OCI-LY1 (cell line): ENCODE data around the gene FAAP100.

Experiments used
- H2AFZ ChIP-seq: fragments of 200-600 bp; sonication (generic), shearing (Covaris generic); 2 replicates; pipeline ENCODE4 v1.6.0; 2014; ENCODE audit warnings: antibody characterized with exemption, mild to moderate bottlenecking, low read length
- H3F3A ChIP-seq: fragments of 200-600 bp; sonication (generic), shearing (Covaris generic); 2 replicates; pipeline ENCODE4 v1.6.0; 2014; ENCODE audit warnings: mild to moderate bottlenecking, antibody characterized with exemption, low read length, moderate library complexity; ENCODE audit not compliant: insufficient read depth
- H3K27ac ChIP-seq: fragments of 200-600 bp; sonication (generic); 2 replicates; pipeline ENCODE4 v1.5.1; 2014; ENCODE audit warnings: low read length, mixed run types, mild to moderate bottlenecking, low read depth; ENCODE audit not compliant: poor library complexity, severe bottlenecking
- H3K27me3 ChIP-seq: fragments of 200-600 bp; sonication (generic); 2 replicates; pipeline ENCODE4 v1.6.0; 2014; ENCODE audit warnings: antibody characterized with exemption, mild to moderate bottlenecking, low read length, moderate library complexity; ENCODE audit not compliant: insufficient read depth
- H3K36me3 ChIP-seq: fragments of 200-600 bp; sonication (generic); 2 replicates; pipeline ENCODE4 v1.6.1; 2014; ENCODE audit warnings: mild to moderate bottlenecking, antibody characterized with exemption, low read length, moderate library complexity, mixed read lengths; ENCODE audit not compliant: insufficient read depth
- H3K4me1 ChIP-seq: fragments of 200-600 bp; sonication (generic); 2 replicates; pipeline ENCODE4 v1.5.1; 2014; ENCODE audit warnings: mild to moderate bottlenecking, low read length, moderate library complexity; ENCODE audit not compliant: insufficient read depth, severe bottlenecking
- H3K4me2 ChIP-seq: fragments of 200-600 bp; sonication (generic), shearing (Covaris generic); 2 replicates; pipeline ENCODE4 v1.6.1; 2014; ENCODE audit warnings: low read length
- H3K4me3 ChIP-seq: fragments of 200-600 bp; sonication (generic); 2 replicates; pipeline ENCODE4 v1.5.1; 2014; ENCODE audit warnings: low read length, low read depth, mild to moderate bottlenecking, mixed read lengths; ENCODE audit not compliant: poor library complexity, severe bottlenecking
- H3K79me2 ChIP-seq: fragments of 200-600 bp; shearing (Covaris generic); 2 replicates; pipeline ENCODE4 v1.6.1; 2016; ENCODE audit warnings: mixed run types, low read length, mixed read lengths; ENCODE audit not compliant: insufficient read depth
- H3K9ac ChIP-seq: fragments of 200-600 bp; sonication (generic), shearing (Covaris generic); 2 replicates; pipeline ENCODE4 v1.6.1; 2014; ENCODE audit warnings: mild to moderate bottlenecking, low read length, mixed read lengths
- H3K9me2 ChIP-seq: fragments of 200-600 bp; sonication (generic), shearing (Covaris generic); 2 replicates; pipeline ENCODE4 v1.6.1; 2014; ENCODE audit warnings: low read depth, mild to moderate bottlenecking, low read length, mixed read lengths
- H3K9me3 ChIP-seq: fragments of 200-600 bp; shearing (Covaris generic); 2 replicates; pipeline ENCODE4 v1.6.1; 2014; ENCODE audit warnings: low read length, mixed read lengths
- H4K20me1 ChIP-seq: fragments of 200-600 bp; sonication (generic), shearing (Covaris generic); 2 replicates; pipeline ENCODE4 v1.6.0; 2016; ENCODE audit warnings: mild to moderate bottlenecking, low read length; ENCODE audit not compliant: insufficient read depth
- EZH2 ChIP-seq: fragments of 200-600 bp; sonication (generic), shearing (Covaris generic); IDR thresholded peaks from 2 replicates; pipeline ENCODE4 v1.8.0; 2017; ENCODE audit warnings: borderline replicate concordance, mixed run types, mild to moderate bottlenecking, antibody characterized with exemption, low read length, moderate library complexity, mixed read lengths
- TF ChIP-seq, protein P1 (sequence below): fragments of 200-600 bp; sonication (generic), shearing (Covaris generic); IDR thresholded peaks from 2 replicates; pipeline ENCODE4 v1.5.1; 2017; ENCODE audit warnings: mild to moderate bottlenecking, antibody characterized with exemption, low read length, moderate library complexity, mixed read lengths

Gene FAAP100

DNA sequence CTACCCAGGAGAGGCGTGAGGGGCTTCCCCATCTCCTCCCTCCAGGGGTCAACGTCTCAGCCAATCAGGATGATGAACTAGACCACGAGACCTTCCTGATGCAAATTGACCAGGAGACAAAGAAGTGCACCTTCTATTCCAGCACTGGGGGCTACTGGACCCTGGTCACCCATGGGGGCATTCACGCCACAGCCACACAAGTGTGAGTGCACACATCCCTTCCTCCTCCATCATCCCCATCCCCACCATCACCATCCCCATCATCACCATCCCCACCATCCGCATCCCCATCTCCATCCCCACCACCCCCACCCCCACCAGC lies 17.2 kb downstream of the FAAP100 start:
- no peak for TF ChIP-seq EZH2
- TF ChIP-seq, protein P1, sequence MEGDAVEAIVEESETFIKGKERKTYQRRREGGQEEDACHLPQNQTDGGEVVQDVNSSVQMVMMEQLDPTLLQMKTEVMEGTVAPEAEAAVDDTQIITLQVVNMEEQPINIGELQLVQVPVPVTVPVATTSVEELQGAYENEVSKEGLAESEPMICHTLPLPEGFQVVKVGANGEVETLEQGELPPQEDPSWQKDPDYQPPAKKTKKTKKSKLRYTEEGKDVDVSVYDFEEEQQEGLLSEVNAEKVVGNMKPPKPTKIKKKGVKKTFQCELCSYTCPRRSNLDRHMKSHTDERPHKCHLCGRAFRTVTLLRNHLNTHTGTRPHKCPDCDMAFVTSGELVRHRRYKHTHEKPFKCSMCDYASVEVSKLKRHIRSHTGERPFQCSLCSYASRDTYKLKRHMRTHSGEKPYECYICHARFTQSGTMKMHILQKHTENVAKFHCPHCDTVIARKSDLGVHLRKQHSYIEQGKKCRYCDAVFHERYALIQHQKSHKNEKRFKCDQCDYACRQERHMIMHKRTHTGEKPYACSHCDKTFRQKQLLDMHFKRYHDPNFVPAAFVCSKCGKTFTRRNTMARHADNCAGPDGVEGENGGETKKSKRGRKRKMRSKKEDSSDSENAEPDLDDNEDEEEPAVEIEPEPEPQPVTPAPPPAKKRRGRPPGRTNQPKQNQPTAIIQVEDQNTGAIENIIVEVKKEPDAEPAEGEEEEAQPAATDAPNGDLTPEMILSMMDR: no peak
- Histone ChIP-seq H3K9me3 (no peaks in the 10 kb centered on the region), H3K4me3 (no peak overlapping the region), H3F3A (no peaks in the 10 kb centered on the region), H2AFZ (no peak overlapping the region), H3K36me3 (peaks cover 12% of the 10 kb centered on the region; the same call in 1 of the 2 replicates), H3K79me2 (no peaks in the 10 kb centered on the region), H3K4me2 (no peak overlapping the region), H3K9ac (no peak overlapping the region), H3K27me3 (no peaks in the 10 kb centered on the region), H3K27ac (no peak overlapping the region), H3K9me2 (no peaks in the 10 kb centered on the region), H3K4me1 (peaks cover 4% of the 10 kb centered on the region), H4K20me1 (no peaks in the 10 kb centered on the region)

DNA sequence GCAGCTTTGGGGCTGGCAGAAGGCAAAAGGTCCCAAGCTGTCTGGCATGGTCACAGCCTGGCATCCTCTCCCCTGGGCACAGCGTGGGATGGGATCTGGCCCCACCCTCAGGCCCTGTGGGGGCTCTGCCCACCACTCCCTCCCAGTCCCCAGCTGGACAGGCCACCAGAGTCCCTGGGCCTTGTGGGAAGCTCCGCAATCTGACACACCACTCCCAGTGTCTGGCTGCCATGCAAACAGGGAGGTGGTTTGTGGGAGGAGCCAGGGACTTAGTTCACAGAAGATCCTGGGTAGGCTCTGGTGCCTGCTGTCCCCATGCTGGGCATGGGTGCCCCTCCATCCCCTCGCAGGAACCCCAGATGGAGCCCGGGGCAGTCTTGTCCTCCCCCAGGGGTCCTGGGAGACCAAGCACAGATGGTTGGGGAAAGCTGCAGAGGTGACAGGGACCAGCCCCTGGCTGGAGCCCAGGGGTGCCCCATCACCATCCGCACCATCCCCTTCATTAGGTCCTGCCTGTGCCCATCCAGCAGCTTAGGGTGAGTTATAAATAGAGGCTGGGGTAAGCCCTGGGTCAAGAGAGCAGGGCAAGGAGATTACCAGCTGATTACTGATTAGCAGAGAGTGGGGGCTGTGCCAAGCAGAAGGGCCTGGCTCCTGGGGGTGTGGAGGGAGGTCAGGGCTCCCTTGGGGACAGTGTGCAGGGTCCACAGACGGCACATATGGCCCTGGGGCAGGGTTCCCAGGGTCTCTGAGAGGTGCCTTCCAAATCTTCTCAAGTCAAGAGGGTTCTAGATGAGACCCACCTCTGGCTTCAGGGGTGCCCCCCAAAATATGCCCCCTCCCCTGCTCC lies 17.8 kb downstream of the FAAP100 start:
- peaks cover 7% of the 10 kb centered on the region; the same call in 1 of the 2 replicates for H3K36me3 ChIP-seq
- peaks cover 4% of the 10 kb centered on the region for H3K4me1 ChIP-seq
- H3K27me3 ChIP-seq: peaks cover under 1% of the 10 kb centered on the region; the same call in 1 of the 2 replicates
- TF ChIP-seq, protein P1: no peak
- TF ChIP-seq EZH2: no peak
- no peak overlapping the region for H3K27ac ChIP-seq
- H4K20me1 ChIP-seq: no peaks in the 10 kb centered on the region
- H3K9me2 ChIP-seq: no peaks in the 10 kb centered on the region
- no peaks in the 10 kb centered on the region for H3K9me3 ChIP-seq
- H3K79me2 ChIP-seq: no peaks in the 10 kb centered on the region
- H2AFZ ChIP-seq: no peak overlapping the region
- H3K4me3 ChIP-seq: no peak overlapping the region
- no peaks in the 10 kb centered on the region for H3F3A ChIP-seq
- H3K9ac ChIP-seq: no peak overlapping the region
- no peak overlapping the region for H3K4me2 ChIP-seq

DNA sequence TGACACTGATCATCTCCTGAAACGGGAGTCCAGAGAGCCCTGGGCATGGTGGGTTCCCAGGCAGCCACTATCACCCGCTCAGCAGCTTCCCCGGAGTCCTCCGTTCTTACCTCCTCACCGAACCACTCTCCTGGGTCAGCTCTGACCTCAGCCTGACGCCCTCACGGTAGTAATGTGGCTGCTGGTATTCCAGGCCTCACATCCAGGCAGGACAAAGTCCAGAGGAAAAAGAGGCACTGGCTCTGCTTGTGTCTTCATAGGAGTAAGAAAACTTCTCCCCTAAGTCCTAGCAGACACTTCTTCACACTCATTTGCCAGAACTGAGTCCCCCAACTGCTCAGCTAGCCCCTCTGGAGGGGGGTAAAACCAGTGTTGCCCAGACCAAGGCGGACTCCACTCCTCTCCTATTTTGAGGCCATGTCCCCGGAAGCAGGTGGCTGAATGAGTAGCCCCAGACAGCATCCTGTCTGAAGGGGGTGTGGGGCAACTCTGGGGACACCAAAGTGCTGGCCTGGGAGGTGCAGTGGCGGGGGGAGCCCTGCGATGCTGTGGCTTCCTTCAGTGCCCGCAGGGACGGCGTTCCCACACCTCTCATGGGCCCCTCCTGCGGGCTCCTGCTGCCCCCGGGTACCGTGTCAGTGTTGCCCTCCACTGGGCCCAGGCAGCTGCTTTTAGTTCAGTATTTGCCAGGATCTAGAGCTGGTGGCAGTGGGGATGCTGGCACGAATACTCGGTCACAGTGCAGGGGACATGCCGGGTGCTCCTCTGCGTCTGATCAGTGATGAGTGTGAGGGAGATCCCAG lies 18.6 kb downstream of the FAAP100 start:
- Histone ChIP-seq H3F3A (no peaks in the 10 kb centered on the region), H2AFZ (no peak overlapping the region), H3K9me2 (no peaks in the 10 kb centered on the region), H3K27ac (no peak overlapping the region), H3K4me2 (no peak overlapping the region), H3K9ac (no peak overlapping the region), H4K20me1 (no peaks in the 10 kb centered on the region), H3K9me3 (no peaks in the 10 kb centered on the region), H3K4me1 (peaks cover 4% of the 10 kb centered on the region), H3K4me3 (no peak overlapping the region), H3K36me3 (peaks cover 4% of the 10 kb centered on the region; the same call in 1 of the 2 replicates), H3K27me3 (peaks cover 9% of the 10 kb centered on the region; the same call in 1 of the 2 replicates), H3K79me2 (no peaks in the 10 kb centered on the region)
- TF ChIP-seq, protein P1: no peak
- TF ChIP-seq EZH2: no peak
